ENCODE measurements around the gene G0S2.
A peak's percentile ranks its signal among the peaks of the same experiment; 100 is the strongest.

The G0S2 gene

DNA sequence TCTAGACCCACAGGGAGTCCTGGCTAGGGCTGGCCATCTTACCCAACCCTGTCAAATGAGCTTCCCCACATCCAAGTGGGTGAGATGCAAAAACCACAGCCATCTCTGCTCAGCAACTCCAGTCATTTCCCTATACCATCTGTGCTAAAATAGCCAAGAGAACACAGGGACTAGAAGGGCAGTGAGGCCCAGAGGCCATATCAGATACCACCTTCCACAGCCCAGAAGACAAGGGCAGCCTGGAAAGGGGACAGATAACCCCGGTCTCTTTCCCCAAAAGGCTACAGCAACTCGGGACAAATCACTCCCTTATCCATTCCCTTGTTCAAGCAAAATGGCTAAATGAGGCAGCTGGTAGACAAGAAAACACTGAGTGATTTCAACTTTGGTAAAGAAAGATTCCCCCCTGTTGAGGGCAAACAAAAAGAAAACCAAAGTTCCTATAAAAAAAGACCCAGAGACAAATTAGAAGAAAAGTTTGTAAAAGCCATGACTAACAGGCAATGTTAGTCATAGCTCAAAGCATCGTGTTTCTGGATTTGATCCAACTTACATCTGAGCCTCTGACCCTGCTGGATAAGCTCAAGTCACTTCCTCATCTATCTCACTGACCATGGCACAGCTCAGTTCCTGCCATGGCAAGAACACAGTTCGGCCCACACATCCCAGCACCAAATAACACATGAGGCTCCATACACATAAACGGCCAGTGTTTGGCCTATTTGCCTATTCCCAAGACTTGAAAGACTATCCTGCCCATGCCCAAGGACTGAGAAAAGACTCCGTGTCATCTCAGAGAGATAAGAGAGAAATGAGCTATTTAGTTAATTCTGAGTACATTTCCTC is 26.1 kb upstream of the G0S2 start:
- DNase-seq (ENCODE audit: low read depth) = no peak

DNA sequence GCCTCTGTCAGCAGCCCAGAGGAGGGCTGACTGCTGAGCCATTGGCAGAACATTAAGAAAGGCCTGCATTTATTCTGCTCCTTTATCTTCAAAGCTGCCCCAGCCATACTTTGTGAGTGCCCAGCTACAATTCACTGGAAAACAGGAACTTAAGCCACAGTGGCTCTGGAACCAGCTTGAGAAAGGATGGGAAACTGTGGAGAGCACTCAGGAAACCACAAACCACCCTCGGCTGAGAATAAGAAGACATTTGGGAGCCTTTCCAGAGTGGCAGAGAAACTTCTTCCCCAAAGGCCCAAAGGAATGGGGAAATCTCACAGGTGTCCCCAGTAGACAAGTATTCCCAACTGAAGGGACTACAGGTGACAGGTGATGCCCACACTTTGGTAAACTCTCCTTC is 24.8 kb upstream of the G0S2 start:
- no peak for DNase-seq (ENCODE audit: low read depth)

- DNase-seq (ENCODE audit: low read depth) = peak; percentile 23
Observed at GRCh38 chr1:209651138-209651587, 24.0 kb upstream of the G0S2 start.

DNA sequence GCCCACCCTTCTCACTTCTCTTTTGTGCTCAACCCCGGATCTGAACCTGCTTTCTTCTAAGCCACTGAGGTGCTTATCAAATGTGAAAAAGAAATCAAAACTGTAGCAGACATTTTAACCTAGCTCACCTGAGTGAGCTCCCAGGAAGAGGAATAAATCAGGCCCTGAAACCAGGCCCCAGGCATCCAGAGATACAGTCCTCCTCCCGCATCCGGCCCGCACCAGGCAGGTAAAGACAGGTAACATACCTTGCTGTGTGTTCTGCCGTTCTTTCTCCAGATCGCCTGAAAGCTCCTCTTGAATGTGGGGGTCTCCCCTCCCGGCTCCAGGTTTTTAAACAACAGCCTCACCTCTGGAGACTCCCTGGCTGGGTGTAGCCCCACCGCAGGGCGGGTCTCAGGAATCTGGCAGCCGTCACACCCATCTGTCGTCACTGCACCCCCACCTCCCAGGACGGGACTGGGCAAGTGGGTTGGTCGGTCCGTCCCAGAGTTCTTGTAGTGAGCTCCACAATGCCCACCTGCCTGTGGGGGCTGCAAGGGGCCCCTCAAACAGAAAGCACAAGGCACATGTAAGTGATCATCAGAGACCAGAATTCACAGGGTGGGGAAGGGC is 23.0 kb upstream of the G0S2 start, which contains the start of gene LAMB3:
Gene LAMB3 (minus strand): TSS at position 305 of the 615 bp plus-strand sequence. CDS start 1,481 bp downstream, outside the sequence.
- no peak for DNase-seq (ENCODE audit: low read depth)

DNA sequence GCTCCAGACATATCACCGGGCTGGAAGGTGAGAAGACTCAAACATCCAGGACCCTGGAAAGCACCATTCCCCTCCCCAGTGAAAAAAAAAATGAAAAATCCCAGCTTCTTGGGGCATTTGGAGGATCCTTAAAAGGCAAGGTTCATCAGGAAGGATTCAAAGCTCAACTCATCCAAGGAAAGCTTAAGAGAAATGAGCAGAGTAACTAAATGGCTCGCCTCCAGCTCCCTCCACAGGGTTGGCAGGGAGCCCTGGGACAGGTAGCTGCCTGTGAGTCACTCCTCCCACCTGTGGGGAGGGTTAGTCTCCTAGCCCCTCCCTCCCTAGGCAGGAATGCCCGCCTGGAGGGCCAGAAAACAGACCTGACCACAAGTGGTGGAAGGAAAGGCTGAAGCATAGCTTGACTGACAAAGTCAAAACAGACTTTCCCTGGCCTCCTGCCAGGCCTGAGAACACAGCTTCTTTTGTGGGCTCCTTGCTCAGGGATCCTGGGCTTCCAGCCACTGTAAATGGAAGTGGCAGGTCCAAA is 22.3 kb upstream of the G0S2 start:
- no peak for DNase-seq (ENCODE audit: low read depth)

DNA sequence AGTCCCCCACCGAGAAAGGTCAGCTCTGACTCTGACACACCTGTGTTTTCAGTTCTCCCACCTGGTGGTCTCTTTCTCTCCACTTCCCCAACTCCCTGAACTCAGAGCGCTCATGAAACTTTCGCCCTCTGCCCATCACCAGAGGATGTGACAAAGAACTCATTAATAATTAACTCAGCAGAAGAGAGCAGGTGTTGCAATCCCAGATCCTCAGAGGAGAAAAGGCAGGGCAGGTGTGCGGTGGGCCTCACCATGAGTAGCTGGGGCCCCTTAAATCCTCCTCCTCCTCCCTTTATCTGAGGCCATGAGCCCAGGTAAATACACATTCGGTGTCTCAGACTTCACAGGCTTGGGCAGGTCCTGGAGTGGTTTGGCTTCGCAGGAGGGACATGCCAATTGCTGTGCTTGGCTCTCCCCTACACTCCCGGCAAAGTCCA is 21.3 kb upstream of the G0S2 start:
- DNase-seq (ENCODE audit: low read depth) = no peak

GRCh38 chr1:209655411-209656231 is 19.6 kb upstream of the G0S2 start:
- no peak for DNase-seq (ENCODE audit: low read depth)

- no peak for DNase-seq (ENCODE audit: low read depth)
Observed at GRCh38 chr1:209657140-209657879, 17.9 kb upstream of the G0S2 start.

- no peak for DNase-seq (ENCODE audit: low read depth)
Observed at GRCh38 chr1:209657918-209658317, 17.3 kb upstream of the G0S2 start.

GRCh38 chr1:209659909-209660308 is 15.3 kb upstream of the G0S2 start:
- DNase-seq (ENCODE audit: low read depth) = no peak

DNA sequence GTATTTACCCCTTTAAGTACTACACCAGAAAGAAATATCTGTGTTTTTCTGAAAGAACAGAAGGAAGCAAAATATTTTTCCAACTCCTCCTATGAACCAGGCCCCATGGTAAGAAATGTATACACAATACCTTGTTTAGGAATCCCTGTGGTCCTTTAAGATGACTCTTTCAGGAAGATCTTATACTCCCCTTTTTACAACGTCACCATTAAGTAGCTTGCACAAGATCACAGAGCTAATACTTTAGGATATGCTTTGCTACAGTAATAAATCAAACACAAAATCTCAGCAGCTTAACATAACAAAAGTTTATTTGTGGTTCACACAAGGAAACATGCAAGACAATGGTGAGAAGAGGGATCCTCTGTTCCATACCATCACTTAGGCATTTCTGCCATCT is 14.1 kb upstream of the G0S2 start:
- DNase-seq (ENCODE audit: low read depth) = no peak

DNA sequence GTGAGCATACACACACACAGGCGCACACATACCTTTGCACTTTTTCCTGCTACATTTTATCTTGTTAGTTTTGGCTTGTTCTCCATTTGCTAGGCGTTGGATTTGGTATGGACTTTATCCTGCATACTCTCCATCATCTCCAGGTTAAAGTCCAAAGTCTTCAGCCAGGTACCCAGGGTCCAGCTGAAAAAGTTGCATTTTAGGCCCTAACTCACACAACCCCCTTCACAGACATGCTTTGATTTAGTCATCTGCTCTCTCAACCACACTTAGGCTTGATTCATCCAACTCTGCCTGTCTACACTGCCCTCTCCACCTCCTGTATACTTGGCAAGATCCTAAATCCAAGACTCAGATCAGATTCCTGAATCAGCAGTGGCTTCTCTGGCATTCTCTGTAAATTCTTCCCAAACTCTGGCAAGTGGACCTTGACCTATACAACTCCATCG is 12.3 kb upstream of the G0S2 start:
- DNase-seq (ENCODE audit: low read depth) = no peak

DNA sequence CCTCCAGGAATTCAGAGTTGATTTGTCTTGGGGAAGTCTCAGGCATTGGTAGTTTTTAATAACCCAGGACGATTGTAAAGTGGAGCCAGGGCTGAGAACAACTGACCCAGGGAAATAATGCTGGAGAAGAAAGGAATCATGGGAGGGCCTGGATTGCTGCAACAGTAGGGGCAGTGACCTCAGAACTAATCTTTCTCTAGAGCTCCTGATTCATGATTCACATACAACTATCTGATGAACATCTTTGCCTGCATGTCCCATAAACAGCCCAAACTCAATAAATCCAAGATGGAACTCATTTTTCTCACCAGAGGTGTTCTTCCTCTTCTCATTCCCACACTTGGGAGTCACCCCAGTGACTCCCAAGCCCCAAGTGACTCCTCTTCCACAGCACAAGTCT is 8.1 kb upstream of the G0S2 start:
- no peak for DNase-seq (ENCODE audit: low read depth)

DNA sequence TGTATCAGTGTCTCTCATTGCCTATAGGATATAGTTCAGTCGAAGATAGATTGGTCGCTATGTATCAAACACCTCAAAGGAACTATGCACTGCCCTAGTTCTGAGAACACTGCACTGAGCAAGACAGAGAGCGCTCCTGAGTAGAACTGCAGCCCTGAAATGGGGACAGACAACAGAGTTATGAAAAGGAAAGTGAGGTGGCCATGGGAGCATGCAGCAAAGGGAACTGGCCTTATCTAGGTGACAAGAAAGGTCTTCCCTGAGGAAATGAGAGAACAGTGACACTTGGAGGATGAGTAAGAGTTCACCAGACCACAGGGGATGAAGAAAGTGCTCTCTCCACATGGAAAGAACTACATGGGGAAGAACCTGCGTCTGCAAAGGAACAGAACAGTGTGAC is 7.5 kb upstream of the G0S2 start:
- no peak for DNase-seq (ENCODE audit: low read depth)

DNA sequence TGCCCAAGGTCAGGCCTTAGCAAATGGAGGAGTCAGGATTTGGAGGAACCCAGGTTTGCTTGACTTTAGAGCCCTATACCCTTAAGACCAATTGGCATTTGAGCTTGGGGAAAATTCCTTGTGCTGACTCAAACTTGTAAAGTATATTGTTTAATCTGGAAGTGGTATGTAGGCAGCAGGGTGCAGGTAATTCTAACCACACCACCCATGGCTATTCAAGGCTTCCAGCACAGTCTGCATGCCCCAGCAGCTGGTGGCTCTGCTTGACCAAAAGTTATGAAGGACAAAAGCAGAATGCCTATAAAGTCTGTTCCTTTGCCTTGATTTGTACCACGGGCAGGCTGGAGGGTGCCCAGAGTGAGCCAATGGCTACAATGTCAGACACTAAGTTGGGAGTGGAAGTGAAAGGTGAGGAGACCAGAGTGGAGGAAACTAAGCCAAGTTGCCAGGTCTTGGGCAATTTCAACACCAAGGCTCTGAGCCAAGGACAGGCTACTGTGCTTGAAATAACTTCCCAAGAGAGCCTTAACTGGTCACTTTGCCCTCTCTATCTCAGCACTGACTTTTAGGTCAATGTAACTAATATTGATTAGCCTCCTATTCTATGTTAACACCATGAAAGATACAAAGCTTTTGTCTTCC is 4.7 kb upstream of the G0S2 start:
- DNase-seq (ENCODE audit: low read depth) = no peak

DNA sequence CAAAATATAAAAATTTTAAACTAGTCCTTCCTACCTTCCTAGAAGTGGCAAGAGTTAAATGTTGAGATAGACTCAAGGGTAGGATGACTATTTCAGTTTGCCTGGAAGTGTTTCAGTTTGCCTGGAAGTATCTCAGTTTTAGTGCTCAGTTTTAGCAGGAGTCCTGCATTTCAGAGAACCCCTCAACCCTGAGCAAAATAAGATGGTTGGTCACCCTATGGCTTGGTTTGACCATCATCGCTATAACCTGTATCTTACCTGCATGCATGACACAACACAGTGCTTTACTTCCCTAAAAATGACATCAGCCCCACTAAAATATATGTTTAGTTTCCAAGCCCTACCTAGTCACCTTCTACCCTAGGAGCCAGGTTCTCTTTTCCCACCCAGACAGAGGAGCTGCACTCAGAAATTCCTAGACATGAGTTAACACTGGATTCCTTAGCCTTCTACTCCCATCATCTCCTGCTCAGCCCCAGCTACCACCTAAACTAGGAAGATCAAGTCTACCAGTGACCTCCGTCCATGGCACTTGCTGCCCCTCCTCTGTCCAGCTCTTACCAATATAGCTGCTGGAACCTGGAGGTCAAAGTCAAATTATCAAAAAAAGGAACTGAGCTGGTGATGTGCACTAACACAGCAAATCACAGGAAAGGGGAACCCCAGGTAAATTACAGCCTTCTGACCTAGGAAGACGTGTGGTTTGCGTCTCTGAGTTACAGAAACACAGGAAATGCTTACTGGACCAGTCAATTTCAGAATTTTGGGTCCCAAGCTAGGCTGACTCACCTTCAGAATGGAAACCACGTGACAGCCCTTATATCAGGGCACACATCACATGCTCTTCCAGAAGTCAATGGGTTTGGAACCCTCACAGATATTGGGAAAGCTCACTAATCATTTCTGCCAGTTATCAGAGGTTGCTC is 2.2 kb upstream of the G0S2 start:
- DNase-seq (ENCODE audit: low read depth) = no peak

GRCh38 chr1:209673631-209674417 is 1.4 kb upstream of the G0S2 start:
- no peak for DNase-seq (ENCODE audit: low read depth)

- DNase-seq (ENCODE audit: low read depth) = no peak
Observed at GRCh38 chr1:209675565-209676154, 448 bp downstream of the G0S2 start.
